ENCODE data around the gene KXD1. TPM values are rescaled to one million over a fixed set of nuclear protein-coding genes. Genes with fewer than 3 reads are reported as not detected.
A peak's percentile ranks its signal among the peaks of the same experiment; 100 is the strongest.

KXD1 gene
- total RNA-seq, 4 donors from 2014 or later, result 97.1 to 155 (median 106) TPM

- Histone ChIP-seq H3K4me1 (peaks cover 0 to 17% of the 10 kb centered on the region in 2 donors), H3K27ac (peak overlapping the region; percentile 95 to 98 (median 96)), H3K27me3 (no peaks in the 10 kb centered on the region), H3K4me3 (peak overlapping the region; percentile 82 to 91 (median 88)), H3K9me3 (no peaks in the 10 kb centered on the region), H3K36me3 (peaks cover 0 to 4% of the 10 kb centered on the region in 2 donors)
- in situ Hi-C loops (cut with MboI; ENCODE audit: low sequenced_read_pairs in 4 of 4) (loop anchor here in 1 of 4 donors (25.0 kb wide), 1 partner anchor 96 kb away; no protein-coding TSS in a partner anchor), intact Hi-C loops (cut with DNase I; ENCODE audit: low total_unique reads) (loop anchor here (5.0 kb wide), 1 partner anchor 91 kb away; no protein-coding TSS in a partner anchor)
- ATAC-seq (peak; percentile 11 to 25), DNase-seq (no peak)
- TF ChIP-seq POLR2A (IDR thresholded peaks at IDR 0.05), result no peak
- no peak for TF ChIP-seq CTCF (IDR thresholded peaks at IDR 0.05 in 4 of 5, conservative IDR thresholded peaks at IDR 0.05 in 1 of 5)
These were observed 509 bp downstream of the KXD1 start for GRCh38 chr19:18558202-18558555.

DNA sequence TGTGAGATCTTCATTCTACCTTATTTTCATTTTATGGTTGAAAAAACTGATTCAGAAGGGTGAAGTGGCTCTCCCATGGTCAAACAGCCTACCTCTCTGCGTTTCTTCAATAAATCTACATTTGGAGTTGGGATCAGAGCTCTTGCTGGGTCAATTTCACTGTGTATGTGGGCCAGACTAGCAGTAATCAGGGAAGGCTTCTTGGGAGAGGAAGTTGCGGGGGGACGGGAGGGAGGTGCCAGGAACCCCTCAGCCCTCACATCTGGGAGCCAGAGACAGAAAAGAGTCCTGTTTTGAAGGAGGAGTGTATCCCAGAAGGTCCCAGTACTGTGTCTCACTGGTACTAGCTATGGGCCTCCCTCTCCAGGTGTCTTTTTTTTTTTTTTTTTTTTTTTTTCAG is 934 bp downstream of the KXD1 start:
- no peak for DNase-seq
- TF ChIP-seq CTCF (IDR thresholded peaks at IDR 0.05 in 4 of 5, conservative IDR thresholded peaks at IDR 0.05 in 1 of 5) (no peak), POLR2A (IDR thresholded peaks at IDR 0.05) (no peak)
- H3K27ac ChIP-seq, result peak overlapping the region; percentile 95 to 98 (median 96)
- no peaks in the 10 kb centered on the region for H3K9me3 ChIP-seq
- intact Hi-C loops (cut with DNase I; ENCODE audit: low total_unique reads), result loop anchor here (5.0 kb wide), 1 partner anchor 91 kb away; no protein-coding TSS in a partner anchor
- in situ Hi-C loops (cut with MboI; ENCODE audit: low sequenced_read_pairs in 4 of 4), result loop anchor here in 1 of 4 donors (25.0 kb wide), 1 partner anchor 96 kb away; no protein-coding TSS in a partner anchor
- H3K27me3 ChIP-seq, result no peaks in the 10 kb centered on the region
- peak overlapping the region; percentile 82 to 91 (median 88) for H3K4me3 ChIP-seq
- peaks cover 0 to 17% of the 10 kb centered on the region in 2 donors for H3K4me1 ChIP-seq
- H3K36me3 ChIP-seq, result peaks cover 0 to 9% of the 10 kb centered on the region in 2 donors
- no peak for ATAC-seq

DNA sequence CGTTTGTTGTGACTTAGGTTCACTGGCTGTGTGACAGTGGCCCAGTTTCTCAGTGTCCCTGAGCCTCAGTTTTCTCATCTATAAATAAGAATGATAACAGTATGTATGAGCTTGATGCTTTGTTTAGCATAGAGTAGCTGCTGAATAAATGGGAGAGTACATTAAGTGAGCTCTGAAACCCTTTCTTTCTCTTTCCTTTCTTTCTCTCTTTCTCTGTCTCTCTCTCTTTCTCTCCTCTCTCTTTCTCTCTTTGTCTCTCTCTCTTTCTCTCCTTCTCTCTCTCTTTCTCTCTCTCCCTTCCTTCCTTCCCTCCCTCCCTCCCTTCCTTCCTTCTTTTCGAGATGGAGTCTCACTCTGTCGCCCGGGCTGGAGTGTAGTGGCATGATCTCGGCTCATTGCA is 2.0 kb downstream of the KXD1 start:
- H3K9me3 ChIP-seq, result no peaks in the 10 kb centered on the region
- intact Hi-C loops (cut with DNase I; ENCODE audit: low total_unique reads), result loop anchor here (5.0 kb wide), 1 partner anchor 92 kb away; no protein-coding TSS in a partner anchor
- H3K4me1 ChIP-seq, result peaks cover 0 to 17% of the 10 kb centered on the region in 2 donors
- no peak for TF ChIP-seq CTCF (IDR thresholded peaks at IDR 0.05 in 4 of 5, conservative IDR thresholded peaks at IDR 0.05 in 1 of 5)
- no peak for TF ChIP-seq POLR2A (IDR thresholded peaks at IDR 0.05)
- in situ Hi-C loops (cut with MboI; ENCODE audit: low sequenced_read_pairs in 4 of 4), result loop anchor here in 1 of 4 donors (25.0 kb wide), 1 partner anchor 97 kb away; no protein-coding TSS in a partner anchor
- DNase-seq (no peak), ATAC-seq (no peak)
- peak overlapping the region; percentile 45 to 98 (median 96) for H3K27ac ChIP-seq
- peak overlapping the region in 1 of 4 donors; percentile 13 for H3K4me3 ChIP-seq
- peaks cover 0 to 19% of the 10 kb centered on the region in 2 donors for H3K36me3 ChIP-seq
- no peaks in the 10 kb centered on the region for H3K27me3 ChIP-seq

- Histone ChIP-seq H3K27me3 (no peaks in the 10 kb centered on the region), H3K27ac (peak overlapping the region; percentile 67 to 95 (median 72)), H3K36me3 (peaks cover 0 to 42% of the 10 kb centered on the region in 2 donors), H3K4me1 (peaks cover 0 to 15% of the 10 kb centered on the region in 2 donors), H3K9me3 (no peaks in the 10 kb centered on the region), H3K4me3 (no peak overlapping the region)
- in situ Hi-C loops (cut with MboI; ENCODE audit: low sequenced_read_pairs in 4 of 4) (loop anchor here in 1 of 4 donors (25.0 kb wide), 1 partner anchor 100 kb away; no protein-coding TSS in a partner anchor), intact Hi-C loops (cut with DNase I; ENCODE audit: low total_unique reads) (no loop called here)
- no peak for ATAC-seq
- DNase-seq, result no peak
- TF ChIP-seq CTCF (IDR thresholded peaks at IDR 0.05 in 4 of 5, conservative IDR thresholded peaks at IDR 0.05 in 1 of 5) (no peak), POLR2A (IDR thresholded peaks at IDR 0.05) (no peak)
These were observed 4.4 kb downstream of the KXD1 start for GRCh38 chr19:18562086-18562485.
